ENCODE data around the gene RARB. TPM values are rescaled to one million over a fixed set of nuclear protein-coding genes. Genes with fewer than 3 reads are reported as not detected.

The RARB gene
- total RNA-seq, 1 experiment from 2014 or later = 31.3 TPM

GRCh38 chr3:25489858-25490593, 62.0 kb downstream of the RARB start:
- CTCF ChIA-PET = no interaction called here
- no TSS peak for BruUV-seq (replicated peaks)
- Mint-ChIP-seq H3K4me3 (ENCODE audit: low read depth, unreplicated experiment) (no peak overlapping the region), H3K36me3 (ENCODE audit: insufficient read depth, unreplicated experiment) (peaks cover 7% of the 10 kb centered on the region), H3K4me1 (ENCODE audit: low read depth, unreplicated experiment) (peaks cover 7% of the 10 kb centered on the region), H3K27ac (ENCODE audit: unreplicated experiment) (no peak overlapping the region), H3K27me3 (ENCODE audit: unreplicated experiment) (no peaks in the 10 kb centered on the region), H3K9me3 (ENCODE audit: low read depth, unreplicated experiment) (peaks cover 8% of the 10 kb centered on the region)
- DNase-seq = no peak
- TF ChIP-seq CTCF (IDR thresholded peaks at IDR 0.05; ENCODE audit: unreplicated experiment) = no peak
- intact Hi-C loops (cut with micrococcal nuclease; ENCODE audit: unreplicated experiment) = no loop called here

DNA sequence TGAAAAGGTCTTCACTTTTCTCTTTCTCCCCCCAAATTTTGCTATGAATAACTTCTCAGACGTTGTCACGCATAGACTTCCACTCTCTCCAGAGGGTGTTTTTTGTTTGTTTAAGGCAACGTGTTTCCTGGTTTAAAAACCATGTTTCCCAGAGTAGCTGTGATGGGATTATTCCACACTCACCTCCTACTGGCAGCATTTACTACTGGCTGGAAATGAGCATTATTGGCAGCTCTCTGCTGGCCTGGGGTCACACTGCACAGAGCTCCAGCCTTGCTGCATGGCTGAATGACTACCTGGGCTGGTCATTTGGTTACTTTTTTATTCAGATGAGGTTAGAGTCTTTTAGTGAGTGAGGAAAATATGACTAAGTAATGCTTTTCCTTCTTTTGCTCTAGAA, 65.2 kb downstream of the RARB start:
- DNase-seq = no peak
- Mint-ChIP-seq H3K27me3 (ENCODE audit: unreplicated experiment) (no peaks in the 10 kb centered on the region), H3K4me3 (ENCODE audit: low read depth, unreplicated experiment) (no peak overlapping the region), H3K9me3 (ENCODE audit: low read depth, unreplicated experiment) (peaks cover 16% of the 10 kb centered on the region), H3K4me1 (ENCODE audit: low read depth, unreplicated experiment) (peaks cover 7% of the 10 kb centered on the region), H3K36me3 (ENCODE audit: insufficient read depth, unreplicated experiment) (peaks cover 7% of the 10 kb centered on the region), H3K27ac (ENCODE audit: unreplicated experiment) (no peak overlapping the region)
- no peak for TF ChIP-seq CTCF (IDR thresholded peaks at IDR 0.05; ENCODE audit: unreplicated experiment)
- CTCF ChIA-PET = no interaction called here
- intact Hi-C loops (cut with micrococcal nuclease; ENCODE audit: unreplicated experiment) = no loop called here
- BruUV-seq (replicated peaks) = no TSS peak

DNA sequence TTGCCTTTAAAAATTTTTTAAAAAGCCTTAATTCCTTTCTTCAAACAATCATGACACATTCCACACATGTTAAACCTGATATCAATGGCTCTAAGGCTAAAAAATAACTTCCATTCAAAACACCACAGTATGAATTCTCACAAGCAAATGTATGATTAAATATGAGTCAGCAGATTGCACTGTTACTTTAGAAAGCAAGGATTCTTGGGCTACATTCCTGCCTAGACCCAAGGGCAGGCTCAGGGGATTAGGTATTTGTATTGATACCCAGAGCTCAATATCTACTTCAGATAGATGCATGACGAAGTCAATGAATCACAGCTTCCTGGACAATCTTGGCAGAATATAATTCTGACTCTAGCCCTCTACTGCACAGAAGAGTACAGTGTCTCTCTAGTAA, 65.7 kb downstream of the RARB start:
- intact Hi-C loops (cut with micrococcal nuclease; ENCODE audit: unreplicated experiment) = no loop called here
- Mint-ChIP-seq H3K27me3 (ENCODE audit: unreplicated experiment) (no peaks in the 10 kb centered on the region), H3K4me1 (ENCODE audit: low read depth, unreplicated experiment) (peaks cover 7% of the 10 kb centered on the region), H3K4me3 (ENCODE audit: low read depth, unreplicated experiment) (peak overlapping the region; percentile 37), H3K27ac (ENCODE audit: unreplicated experiment) (peak overlapping the region; percentile 61), H3K36me3 (ENCODE audit: insufficient read depth, unreplicated experiment) (peaks cover 7% of the 10 kb centered on the region), H3K9me3 (ENCODE audit: low read depth, unreplicated experiment) (peaks cover 16% of the 10 kb centered on the region)
- no TSS peak for BruUV-seq (replicated peaks)
- CTCF ChIA-PET = no interaction called here
- no peak for TF ChIP-seq CTCF (IDR thresholded peaks at IDR 0.05; ENCODE audit: unreplicated experiment)
- DNase-seq = peak; percentile 5

DNA sequence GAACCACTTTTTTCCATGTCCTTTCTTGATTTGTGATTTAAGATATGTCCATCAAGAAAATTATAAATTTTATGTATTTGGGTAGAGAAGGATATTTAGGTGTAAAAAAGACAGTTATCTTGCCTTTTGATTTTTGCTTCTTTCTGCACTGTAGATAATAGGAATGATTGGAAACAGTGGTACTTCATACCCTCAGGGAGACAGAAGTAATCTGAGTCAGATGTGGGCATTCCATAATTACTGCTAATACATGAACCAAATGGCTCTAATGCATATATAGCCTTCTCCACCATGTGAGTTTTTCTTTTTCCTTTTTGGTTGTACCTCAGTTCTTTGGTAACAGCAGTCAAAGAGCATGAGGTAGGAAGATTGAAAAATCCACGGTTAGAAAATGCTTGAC, 67.2 kb downstream of the RARB start:
- no peak for DNase-seq
- peaks cover 16% of the 10 kb centered on the region for H3K9me3 Mint-ChIP-seq (ENCODE audit: low read depth, unreplicated experiment)

More for the DNA sequence above, 67.2 kb downstream of the RARB start:
- TF ChIP-seq CTCF (IDR thresholded peaks at IDR 0.05; ENCODE audit: unreplicated experiment) = no peak
- peaks cover 7% of the 10 kb centered on the region for H3K4me1 Mint-ChIP-seq (ENCODE audit: low read depth, unreplicated experiment)
- intact Hi-C loops (cut with micrococcal nuclease; ENCODE audit: unreplicated experiment) = no loop called here
- no peak overlapping the region for H3K4me3 Mint-ChIP-seq (ENCODE audit: low read depth, unreplicated experiment)
- CTCF ChIA-PET = no interaction called here
- no peaks in the 10 kb centered on the region for H3K27me3 Mint-ChIP-seq (ENCODE audit: unreplicated experiment)
- BruUV-seq (replicated peaks) = no TSS peak
- H3K36me3 Mint-ChIP-seq (ENCODE audit: insufficient read depth, unreplicated experiment) = no peaks in the 10 kb centered on the region
- no peak overlapping the region for H3K27ac Mint-ChIP-seq (ENCODE audit: unreplicated experiment)
